ENCODE results near the gene NTM.

The NTM gene

GRCh38 chr11:131413217-131413616 is 42.8 kb downstream of the NTM start:
- WGBS, 2 donors (ENCODE audit: extremely low coverage in 2 of 2, insufficient read length in 2 of 2, insufficient replicate concordance in 1 of 2) = no CpG with 5 or more reads among the region's 7 CpGs
- H3K9ac ChIP-seq (ENCODE audit: low read depth, low read length, poor library complexity) = no peak overlapping the region
- H3K4me3 ChIP-seq (ENCODE audit: low read length in 2 of 2) = no peak overlapping the region

DNA sequence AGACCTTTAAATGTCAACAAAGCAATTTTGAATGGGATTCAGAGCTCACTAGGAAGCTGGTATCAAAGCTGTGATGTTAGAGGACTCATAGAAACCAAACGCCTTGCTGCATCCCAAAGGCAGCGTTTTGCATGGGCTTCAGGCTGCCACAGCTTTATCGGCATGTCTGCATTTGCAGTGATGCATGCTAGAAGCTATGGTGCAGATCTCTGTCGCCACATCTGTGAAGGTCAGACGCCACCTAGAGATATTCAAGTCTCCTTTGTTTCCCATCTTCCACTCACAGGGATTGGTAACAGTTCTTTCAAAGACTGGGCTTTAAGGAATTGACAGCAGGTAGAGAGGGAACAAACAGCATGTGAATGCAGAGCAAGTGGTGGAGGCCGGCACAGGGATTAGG is 47.8 kb downstream of the NTM start:
- Histone ChIP-seq H3K9me3 (replicated peaks in 1 of 2; ENCODE audit: control insufficient read depth in 2 of 2, insufficient read depth in 1 of 2, low read depth in 1 of 2, low read length in 2 of 2) (no peaks in the 10 kb centered on the region), H3K4ac (ENCODE audit: low read length) (no peak overlapping the region), H2AK5ac (ENCODE audit: low read depth, low read length) (no peak overlapping the region), H3K27ac (replicated peaks; ENCODE audit: low read length) (no peak overlapping the region), H3K4me2 (ENCODE audit: insufficient read depth, low read length, poor library complexity, severe bottlenecking) (no peak overlapping the region), H3K27me3 (ENCODE audit: control insufficient read depth in 3 of 3, insufficient read depth in 3 of 3, low read depth in 1 of 3, low read length in 3 of 3) (no peaks in the 10 kb centered on the region), H2BK5ac (ENCODE audit: low read length) (no peak overlapping the region), H4K8ac (ENCODE audit: low read depth, low read length) (no peak overlapping the region), H2BK120ac (ENCODE audit: low read depth, low read length) (no peak overlapping the region), H3K14ac (ENCODE audit: low read length) (no peak overlapping the region), H3K36me3 (replicated peaks in 1 of 2; ENCODE audit: control insufficient read depth in 2 of 2, insufficient read depth in 2 of 2, low read length in 2 of 2) (no peaks in the 10 kb centered on the region), H3K4me3 (ENCODE audit: low read length in 2 of 2) (no peak overlapping the region), H3K18ac (ENCODE audit: low read length) (no peak overlapping the region), H3K9ac (ENCODE audit: low read depth, low read length, poor library complexity) (no peak overlapping the region), H3K4me1 (ENCODE audit: control insufficient read depth in 2 of 2, insufficient read depth in 1 of 2, low read depth in 1 of 2, low read length in 2 of 2) (peaks cover 0 to 7% of the 10 kb centered on the region in 2 donors), H2BK15ac (ENCODE audit: low read length) (no peak overlapping the region), H2AFZ (ENCODE audit: low read length) (no peak overlapping the region), H3K79me1 (ENCODE audit: low read depth, low read length) (no peaks in the 10 kb centered on the region), H3K23ac (ENCODE audit: low read depth, low read length, poor library complexity) (no peak overlapping the region), H2BK12ac (ENCODE audit: low read length) (no peak overlapping the region), H4K91ac (ENCODE audit: low read depth, low read length, poor library complexity) (no peak overlapping the region)
- DNase-seq (ENCODE audit: low spot score) = no peak
- no CpG with 5 or more reads among the region's 6 CpGs for whole genome bisulfite sequencing, 2 donors (ENCODE audit: extremely low coverage in 2 of 2, insufficient read length in 2 of 2, insufficient replicate concordance in 1 of 2)

More at GRCh38 chr11:131413217-131413616, 42.8 kb downstream of the NTM start:
- H3K4ac ChIP-seq (ENCODE audit: low read length) = no peak overlapping the region
- H3K4me1 ChIP-seq (ENCODE audit: control insufficient read depth in 2 of 2, insufficient read depth in 1 of 2, low read depth in 1 of 2, low read length in 2 of 2) = peaks cover 0 to 8% of the 10 kb centered on the region in 2 donors
- H4K8ac ChIP-seq (ENCODE audit: low read depth, low read length) = no peak overlapping the region
- no peaks in the 10 kb centered on the region for H3K9me3 ChIP-seq (replicated peaks in 1 of 2; ENCODE audit: control insufficient read depth in 2 of 2, insufficient read depth in 1 of 2, low read depth in 1 of 2, low read length in 2 of 2)
- DNase-seq (ENCODE audit: low spot score) = no peak
- H3K36me3 ChIP-seq (replicated peaks in 1 of 2; ENCODE audit: control insufficient read depth in 2 of 2, insufficient read depth in 2 of 2, low read length in 2 of 2) = no peaks in the 10 kb centered on the region
- H3K79me1 ChIP-seq (ENCODE audit: low read depth, low read length) = no peaks in the 10 kb centered on the region
- no peak overlapping the region for H4K91ac ChIP-seq (ENCODE audit: low read depth, low read length, poor library complexity)
- H2AFZ ChIP-seq (ENCODE audit: low read length) = no peak overlapping the region
- no peaks in the 10 kb centered on the region for H3K27me3 ChIP-seq (ENCODE audit: control insufficient read depth in 3 of 3, insufficient read depth in 3 of 3, low read depth in 1 of 3, low read length in 3 of 3)
- H3K4me2 ChIP-seq (ENCODE audit: insufficient read depth, low read length, poor library complexity, severe bottlenecking) = no peak overlapping the region
- no peak overlapping the region for H2BK12ac ChIP-seq (ENCODE audit: low read length)
- no peak overlapping the region for H3K23ac ChIP-seq (ENCODE audit: low read depth, low read length, poor library complexity)
- H2BK15ac ChIP-seq (ENCODE audit: low read length) = no peak overlapping the region
- no peak overlapping the region for H2BK120ac ChIP-seq (ENCODE audit: low read depth, low read length)
- H3K18ac ChIP-seq (ENCODE audit: low read length) = no peak overlapping the region
- no peak overlapping the region for H3K14ac ChIP-seq (ENCODE audit: low read length)
- no peak overlapping the region for H2AK5ac ChIP-seq (ENCODE audit: low read depth, low read length)
- no peak overlapping the region for H2BK5ac ChIP-seq (ENCODE audit: low read length)
- no peak overlapping the region for H3K27ac ChIP-seq (replicated peaks; ENCODE audit: low read length)

GRCh38 chr11:131421066-131421855 is 50.8 kb downstream of the NTM start:
- Histone ChIP-seq H3K36me3 (replicated peaks in 1 of 2; ENCODE audit: control insufficient read depth in 2 of 2, insufficient read depth in 2 of 2, low read length in 2 of 2) (no peaks in the 10 kb centered on the region), H3K23ac (ENCODE audit: low read depth, low read length, poor library complexity) (no peak overlapping the region), H3K14ac (ENCODE audit: low read length) (no peak overlapping the region), H2BK120ac (ENCODE audit: low read depth, low read length) (no peak overlapping the region), H3K4me1 (ENCODE audit: control insufficient read depth in 2 of 2, insufficient read depth in 1 of 2, low read depth in 1 of 2, low read length in 2 of 2) (peaks cover 0 to 7% of the 10 kb centered on the region in 2 donors), H2AK5ac (ENCODE audit: low read depth, low read length) (no peak overlapping the region), H3K4me3 (ENCODE audit: low read length in 2 of 2) (no peak overlapping the region), H3K79me1 (ENCODE audit: low read depth, low read length) (no peaks in the 10 kb centered on the region), H2BK12ac (ENCODE audit: low read length) (no peak overlapping the region), H4K91ac (ENCODE audit: low read depth, low read length, poor library complexity) (no peak overlapping the region), H2BK15ac (ENCODE audit: low read length) (no peak overlapping the region), H3K27me3 (ENCODE audit: control insufficient read depth in 3 of 3, insufficient read depth in 3 of 3, low read depth in 1 of 3, low read length in 3 of 3) (no peaks in the 10 kb centered on the region), H2BK5ac (ENCODE audit: low read length) (no peak overlapping the region), H3K18ac (ENCODE audit: low read length) (no peak overlapping the region), H3K27ac (replicated peaks; ENCODE audit: low read length) (no peak overlapping the region), H3K9ac (ENCODE audit: low read depth, low read length, poor library complexity) (no peak overlapping the region), H2AFZ (ENCODE audit: low read length) (no peak overlapping the region), H3K4me2 (ENCODE audit: insufficient read depth, low read length, poor library complexity, severe bottlenecking) (no peak overlapping the region), H3K9me3 (replicated peaks in 1 of 2; ENCODE audit: control insufficient read depth in 2 of 2, insufficient read depth in 1 of 2, low read depth in 1 of 2, low read length in 2 of 2) (no peaks in the 10 kb centered on the region), H3K4ac (ENCODE audit: low read length) (no peak overlapping the region), H4K8ac (ENCODE audit: low read depth, low read length) (no peak overlapping the region)
- no CpG with 5 or more reads among the region's 10 CpGs for WGBS, 2 donors (ENCODE audit: extremely low coverage in 2 of 2, insufficient read length in 2 of 2, insufficient replicate concordance in 1 of 2)
- no peak for DNase-seq (ENCODE audit: low spot score)

DNA sequence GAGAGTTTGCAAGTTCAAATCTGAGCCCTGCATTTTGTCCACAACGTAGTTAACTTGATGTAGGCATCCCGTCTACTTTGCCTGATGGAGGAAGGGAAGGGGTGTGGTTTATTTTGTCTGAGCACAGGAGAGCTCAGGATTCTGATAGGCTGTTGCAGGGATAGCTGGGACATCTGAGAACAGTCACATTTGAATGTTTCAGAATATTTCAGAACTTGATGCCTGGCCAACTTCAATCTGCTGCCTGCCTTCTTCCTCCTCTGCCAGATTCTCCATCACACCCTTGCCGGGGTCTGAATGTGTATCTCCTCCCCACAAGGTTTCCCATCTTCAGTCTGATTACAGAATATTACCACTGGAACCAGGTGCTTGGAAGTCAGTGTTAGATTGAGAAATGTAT is 51.6 kb downstream of the NTM start:
- Histone ChIP-seq H3K23ac (ENCODE audit: low read depth, low read length, poor library complexity) (no peak overlapping the region), H3K9me3 (replicated peaks in 1 of 2; ENCODE audit: control insufficient read depth in 2 of 2, insufficient read depth in 1 of 2, low read depth in 1 of 2, low read length in 2 of 2) (no peaks in the 10 kb centered on the region), H3K9ac (ENCODE audit: low read depth, low read length, poor library complexity) (no peak overlapping the region), H4K8ac (ENCODE audit: low read depth, low read length) (no peak overlapping the region), H3K4me3 (ENCODE audit: low read length in 2 of 2) (no peak overlapping the region), H3K14ac (ENCODE audit: low read length) (no peak overlapping the region), H2AK5ac (ENCODE audit: low read depth, low read length) (no peak overlapping the region), H2BK12ac (ENCODE audit: low read length) (no peak overlapping the region), H3K4ac (ENCODE audit: low read length) (no peak overlapping the region), H3K27me3 (ENCODE audit: control insufficient read depth in 3 of 3, insufficient read depth in 3 of 3, low read depth in 1 of 3, low read length in 3 of 3) (no peaks in the 10 kb centered on the region), H4K91ac (ENCODE audit: low read depth, low read length, poor library complexity) (no peak overlapping the region), H3K18ac (ENCODE audit: low read length) (no peak overlapping the region), H3K27ac (replicated peaks; ENCODE audit: low read length) (no peak overlapping the region), H3K36me3 (replicated peaks in 1 of 2; ENCODE audit: control insufficient read depth in 2 of 2, insufficient read depth in 2 of 2, low read length in 2 of 2) (no peaks in the 10 kb centered on the region), H3K79me1 (ENCODE audit: low read depth, low read length) (no peaks in the 10 kb centered on the region), H2BK15ac (ENCODE audit: low read length) (no peak overlapping the region), H2BK5ac (ENCODE audit: low read length) (no peak overlapping the region), H2AFZ (ENCODE audit: low read length) (no peak overlapping the region), H3K4me1 (ENCODE audit: control insufficient read depth in 2 of 2, insufficient read depth in 1 of 2, low read depth in 1 of 2, low read length in 2 of 2) (peaks cover 0 to 7% of the 10 kb centered on the region in 2 donors), H3K4me2 (ENCODE audit: insufficient read depth, low read length, poor library complexity, severe bottlenecking) (no peak overlapping the region), H2BK120ac (ENCODE audit: low read depth, low read length) (no peak overlapping the region)
- no CpG with 5 or more reads among the region's 3 CpGs for WGBS, 2 donors (ENCODE audit: extremely low coverage in 2 of 2, insufficient read length in 2 of 2, insufficient replicate concordance in 1 of 2)
- DNase-seq (ENCODE audit: low spot score) = no peak

Measured in neuronal stem cell (in vitro differentiated cells).